HG03060 (cell line): ENCODE data around the gene TENM4.

Experiments used
- ATAC-seq: cut with Tn5 transposase; IDR thresholded peaks from one replicate; pipeline ENCODE4 v1.9.1; 2021; ENCODE audit warnings: low read depth, moderate number of reproducible peaks; ENCODE audit not compliant: unreplicated experiment

Gene TENM4

GRCh38 chr11:79453617-79454016 lies 12.8 kb upstream of the TENM4 start:
- no peak for ATAC-seq

GRCh38 chr11:79449040-79449439 lies 8.2 kb upstream of the TENM4 start:
- ATAC-seq, result no peak

GRCh38 chr11:79447038-79447786 lies 6.4 kb upstream of the TENM4 start:
- ATAC-seq, result no peak

GRCh38 chr11:79444923-79445322 lies 4.1 kb upstream of the TENM4 start:
- ATAC-seq, result no peak

GRCh38 chr11:79441461-79441875 lies 638 bp upstream of the TENM4 start:
- no peak for ATAC-seq

GRCh38 chr11:79439886-79440570 lies 802 bp downstream of the TENM4 start:
- ATAC-seq, result no peak

- no peak for ATAC-seq
Measured at GRCh38 chr11:79439410-79439885, 1.4 kb downstream of the TENM4 start.

GRCh38 chr11:79438631-79439409 lies 2.0 kb downstream of the TENM4 start:
- ATAC-seq, result no peak

GRCh38 chr11:79437981-79438630 lies 2.7 kb downstream of the TENM4 start:
- no peak for ATAC-seq

- no peak for ATAC-seq
Measured at GRCh38 chr11:79437278-79437980, 3.4 kb downstream of the TENM4 start.

GRCh38 chr11:79436919-79437277 lies 3.9 kb downstream of the TENM4 start:
- ATAC-seq, result no peak

GRCh38 chr11:79434283-79434682 lies 6.5 kb downstream of the TENM4 start:
- no peak for ATAC-seq

GRCh38 chr11:79432138-79432537 lies 8.7 kb downstream of the TENM4 start:
- ATAC-seq, result no peak

- no peak for ATAC-seq
Measured at GRCh38 chr11:79431535-79431934, 9.3 kb downstream of the TENM4 start.

GRCh38 chr11:79430280-79430679 lies 10.6 kb downstream of the TENM4 start:
- ATAC-seq, result no peak

GRCh38 chr11:79428406-79428805 lies 12.4 kb downstream of the TENM4 start:
- no peak for ATAC-seq

- ATAC-seq, result no peak
Measured at GRCh38 chr11:79427611-79428327, 13.1 kb downstream of the TENM4 start.

GRCh38 chr11:79427126-79427525 lies 13.7 kb downstream of the TENM4 start:
- ATAC-seq, result no peak

- ATAC-seq, result no peak
Measured at GRCh38 chr11:79425463-79425862, 15.4 kb downstream of the TENM4 start.

GRCh38 chr11:79423736-79424135 lies 17.1 kb downstream of the TENM4 start:
- no peak for ATAC-seq
